HUES6 (cell line): ENCODE results near the gene SLC23A2.
A peak's percentile ranks its signal among the peaks of the same experiment; 100 is the strongest.
"Not testable (repeated sequence)": the region's sequence is repeated elsewhere in the genome, so short reads cannot be mapped to it uniquely, and the experiment has no call there.

Experiments used
- H3K27ac ChIP-seq: 2 replicates; pipeline ENCODE4 v1.7.0; 2013; ENCODE audit warnings: low read depth, mild to moderate bottlenecking, low read length, inconsistent platforms
- H3K27me3 ChIP-seq: 2 replicates; pipeline ENCODE4 v1.6.1; 2013; ENCODE audit warnings: low read length; ENCODE audit not compliant: control insufficient read depth, insufficient read depth
- H3K36me3 ChIP-seq: 2 replicates; pipeline ENCODE4 v1.6.1; 2013; ENCODE audit warnings: low read length; ENCODE audit not compliant: control insufficient read depth, insufficient read depth
- H3K4me1 ChIP-seq: 2 replicates; pipeline ENCODE4 v1.6.1; 2013; ENCODE audit warnings: low read length; ENCODE audit not compliant: control insufficient read depth, insufficient read depth
- H3K4me3 ChIP-seq: 2 replicates; pipeline ENCODE4 v1.5.1; 2013; ENCODE audit warnings: low read depth, low read length
- H3K9ac ChIP-seq: one replicate; pipeline ENCODE4 v1.6.1; 2013; ENCODE audit warnings: mild to moderate bottlenecking, low read length
- H3K9me3 ChIP-seq: 2 replicates; pipeline ENCODE4 v1.6.1; 2013; ENCODE audit warnings: low read depth, low read length; ENCODE audit not compliant: control insufficient read depth, insufficient read depth

SLC23A2 gene

DNA sequence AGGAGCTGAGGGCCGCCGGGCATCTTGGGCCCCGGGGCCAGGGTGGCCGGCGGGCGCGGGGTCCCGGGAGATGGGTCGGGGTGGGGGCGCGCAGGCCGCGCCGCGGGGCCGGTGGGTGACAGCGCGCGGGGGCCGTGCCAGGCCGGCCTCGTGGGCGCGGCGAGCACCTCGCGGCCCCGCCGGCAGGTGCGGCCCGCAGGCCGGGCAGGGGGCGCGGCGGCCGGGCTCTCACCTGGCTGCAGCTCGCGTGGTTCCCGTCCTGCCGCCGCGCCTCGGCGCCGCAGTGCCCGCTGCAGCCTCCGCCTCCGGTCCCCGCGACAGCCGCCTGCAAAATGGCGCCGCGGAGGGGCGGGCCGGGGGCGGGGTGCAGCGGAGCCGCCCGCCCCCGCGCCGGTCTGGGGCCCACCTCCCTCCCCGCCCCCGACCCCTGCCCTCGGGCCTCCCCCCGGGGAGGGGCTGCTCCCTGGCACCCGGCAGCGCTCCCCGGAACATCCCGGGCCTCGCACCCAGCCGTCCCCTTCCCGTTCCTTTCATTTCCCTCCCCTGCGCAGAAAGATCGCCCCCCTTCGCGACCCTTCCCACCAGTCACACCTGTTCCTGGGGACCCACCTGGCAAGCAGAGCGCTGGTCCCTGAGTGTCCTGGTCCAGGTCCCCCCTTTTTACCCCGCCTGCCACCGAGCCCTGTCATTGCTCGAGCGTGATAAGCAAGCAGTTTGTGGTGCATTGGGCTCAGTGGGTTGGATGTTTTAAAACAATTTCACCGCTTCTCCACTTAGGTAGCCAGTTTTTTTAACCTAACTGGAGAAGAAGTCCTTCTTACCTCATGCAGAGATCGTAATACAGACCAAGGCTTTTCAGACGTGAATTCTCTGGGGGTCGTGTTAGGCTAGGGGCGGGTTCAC, at the start of gene SLC23A2:
Gene SLC23A2 (minus strand): TSS at position 337 of the 903 bp plus-strand sequence. CDS start 68,948 bp downstream, outside the sequence.
- H3K27ac ChIP-seq = no peak within 1 kb of the TSS

DNA sequence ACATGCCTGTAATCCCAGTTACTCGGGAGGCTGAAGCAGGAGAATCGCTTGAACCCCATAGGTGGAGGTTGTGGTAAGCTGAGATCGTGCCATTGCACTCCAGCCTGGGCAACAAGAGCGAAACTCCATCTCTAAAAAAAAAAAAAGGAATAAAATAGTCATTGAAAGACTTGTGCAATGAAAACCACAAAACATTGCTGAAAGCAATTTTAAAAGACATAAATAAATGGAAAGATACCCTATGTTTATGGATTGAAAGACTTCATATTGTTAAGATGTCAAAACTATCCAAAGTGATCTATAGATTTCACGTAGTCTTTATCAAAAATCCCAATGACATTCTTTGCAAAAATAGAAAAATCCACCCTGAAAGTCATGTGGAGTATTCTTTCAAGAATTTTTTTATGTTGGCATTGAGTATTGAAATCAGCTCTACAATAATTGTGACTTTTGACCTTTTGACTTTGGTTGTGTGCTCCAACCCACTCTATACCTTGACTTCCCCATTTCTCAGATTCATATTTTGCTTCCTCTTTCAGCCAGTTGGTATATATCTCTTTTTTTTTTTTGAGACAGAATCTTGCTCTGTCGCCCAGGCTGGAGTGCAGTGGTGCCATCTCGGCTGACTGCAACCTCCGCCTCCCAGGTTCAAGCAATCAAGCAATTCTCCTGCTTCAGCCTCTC, 45.5 kb upstream of the SLC23A2 start:
- Histone ChIP-seq H3K9ac (no peak overlapping the region), H3K27ac (no peak overlapping the region), H3K9me3 (no peaks in the 10 kb centered on the region), H3K4me3 (no peak overlapping the region), H3K27me3 (no peaks in the 10 kb centered on the region), H3K36me3 (no peaks in the 10 kb centered on the region), H3K4me1 (no peaks in the 10 kb centered on the region)

More for the DNA sequence above, at the start of gene SLC23A2:
- Histone ChIP-seq H3K36me3 (no peaks in the 10 kb centered on the region), H3K9me3 (no peaks in the 10 kb centered on the region), H3K27me3 (peaks cover 15% of the 10 kb centered on the region), H3K4me1 (peaks cover 9% of the 10 kb centered on the region), H3K9ac (peak within 1 kb of the TSS; percentile 44), H3K4me3 (peak within 1 kb of the TSS; percentile 65)

DNA sequence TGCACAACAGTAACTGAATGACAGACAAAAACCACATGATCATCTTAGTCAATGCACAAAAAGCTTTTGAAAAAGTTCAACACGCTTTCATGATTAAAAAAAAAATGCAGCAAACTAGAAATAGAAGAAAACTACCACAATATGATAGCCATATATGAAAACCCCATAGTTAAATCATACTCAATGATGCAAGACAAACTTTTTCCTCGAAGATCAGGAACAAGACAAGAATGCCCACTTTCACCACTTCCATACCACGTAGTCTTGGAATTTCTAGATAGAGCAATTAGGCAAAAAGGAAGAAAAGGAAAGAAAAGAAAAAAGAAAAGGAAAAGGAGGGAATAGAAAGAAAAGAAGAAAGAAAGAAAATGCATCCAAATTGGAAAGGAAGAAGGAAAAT, 44.6 kb upstream of the SLC23A2 start:
- Histone ChIP-seq H3K4me3 (no peak overlapping the region), H3K27ac (no peak overlapping the region), H3K9me3 (no peaks in the 10 kb centered on the region), H3K4me1 (no peaks in the 10 kb centered on the region), H3K36me3 (no peaks in the 10 kb centered on the region), H3K9ac (no peak overlapping the region), H3K27me3 (no peaks in the 10 kb centered on the region)

DNA sequence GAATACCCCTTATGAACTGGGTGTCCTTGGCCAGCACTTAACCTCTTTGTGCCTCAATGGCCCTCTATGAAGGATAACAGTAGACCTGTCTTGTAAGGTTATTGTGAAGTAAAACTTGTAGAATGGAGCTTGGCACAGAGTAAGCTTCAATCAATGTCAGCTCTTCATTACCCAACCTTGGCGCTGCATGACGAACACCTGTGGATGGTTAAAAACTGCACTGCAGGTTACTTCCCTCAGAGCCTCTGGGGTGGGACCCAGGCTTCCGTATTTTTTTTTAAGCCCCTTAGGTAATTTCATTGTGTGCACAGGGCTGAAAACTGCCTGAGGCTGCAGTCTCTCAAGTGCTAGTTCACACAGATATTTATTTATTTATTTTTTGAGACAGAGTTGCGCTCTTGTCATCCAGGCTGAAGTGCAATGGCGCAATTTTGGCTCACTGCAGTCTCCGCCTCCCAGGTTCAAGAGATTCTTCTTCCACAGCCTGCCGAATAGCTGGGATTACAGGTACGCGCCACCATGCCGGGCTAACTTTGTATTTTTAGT, 42.8 kb upstream of the SLC23A2 start:
- no peaks in the 10 kb centered on the region for H3K27me3 ChIP-seq
- H3K36me3 ChIP-seq = no peaks in the 10 kb centered on the region
- no peaks in the 10 kb centered on the region for H3K4me1 ChIP-seq
- no peaks in the 10 kb centered on the region for H3K9me3 ChIP-seq
- no peak overlapping the region for H3K4me3 ChIP-seq
- H3K9ac ChIP-seq = no peak overlapping the region
- H3K27ac ChIP-seq = no peak overlapping the region

DNA sequence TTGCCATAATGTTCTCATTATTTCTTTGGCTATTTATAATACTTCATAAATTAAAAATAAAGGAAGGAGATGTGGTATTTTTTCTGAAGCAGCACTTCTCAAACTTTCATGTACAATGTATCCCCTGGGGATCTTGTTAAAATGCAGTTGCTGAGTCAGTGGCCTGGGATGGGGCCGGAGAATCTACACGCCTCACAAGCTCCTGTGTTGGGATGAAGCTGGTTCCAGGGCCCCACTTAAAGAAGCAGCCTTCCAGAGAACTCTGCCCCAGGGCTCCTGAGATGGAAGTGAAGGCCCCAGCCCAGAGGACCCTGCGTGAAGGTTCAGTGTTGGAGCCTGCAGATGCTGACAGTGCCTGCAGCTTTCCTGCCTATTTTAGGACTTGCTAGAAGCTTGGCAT, 40.1 kb upstream of the SLC23A2 start:
- Histone ChIP-seq H3K27me3 (no peaks in the 10 kb centered on the region), H3K9ac (no peak overlapping the region), H3K4me3 (no peak overlapping the region), H3K27ac (no peak overlapping the region), H3K36me3 (no peaks in the 10 kb centered on the region), H3K4me1 (no peaks in the 10 kb centered on the region), H3K9me3 (no peaks in the 10 kb centered on the region)

DNA sequence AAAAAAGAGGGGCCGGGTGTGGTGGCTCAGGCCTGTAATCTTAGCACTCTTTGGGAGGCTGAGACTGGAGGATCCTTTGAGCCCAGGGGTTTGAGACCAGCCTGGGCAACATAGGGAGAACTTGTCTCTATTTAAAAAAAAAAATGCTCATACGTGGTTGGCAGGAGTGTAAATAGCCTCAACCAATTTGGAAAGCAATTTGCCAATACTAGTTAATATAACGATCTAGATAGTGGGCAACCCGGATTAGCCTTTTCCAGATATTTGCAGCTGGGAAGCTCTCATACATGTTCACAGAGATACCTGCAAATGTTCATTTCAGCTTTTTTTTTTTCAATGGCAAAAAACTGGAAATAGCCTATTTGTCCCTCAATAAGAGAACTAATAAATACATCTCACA, 39.0 kb upstream of the SLC23A2 start:
- Histone ChIP-seq H3K9me3 (no peaks in the 10 kb centered on the region), H3K27me3 (no peaks in the 10 kb centered on the region), H3K27ac (no peak overlapping the region), H3K4me1 (no peaks in the 10 kb centered on the region), H3K36me3 (no peaks in the 10 kb centered on the region), H3K4me3 (no peak overlapping the region), H3K9ac (no peak overlapping the region)

DNA sequence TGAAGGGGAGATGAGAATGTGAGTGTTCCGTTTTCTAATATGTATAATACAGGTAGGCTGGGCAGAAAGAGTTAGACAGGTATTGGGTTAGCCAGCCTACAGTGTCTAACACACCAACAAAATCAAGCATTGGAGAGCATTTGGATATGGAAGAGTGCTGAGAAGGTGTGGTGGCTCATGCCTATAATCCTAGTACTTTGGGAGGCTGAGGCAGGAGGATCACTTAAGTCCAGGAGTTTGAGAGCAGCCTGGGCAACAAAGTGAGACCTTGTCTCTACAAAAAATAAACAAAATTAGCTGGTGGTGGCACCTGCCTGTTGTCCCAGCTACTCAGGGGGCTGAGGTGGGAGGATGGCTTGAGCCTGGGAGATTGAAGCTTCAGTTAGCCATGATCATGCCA, 38.6 kb upstream of the SLC23A2 start:
- H3K9me3 ChIP-seq = no peaks in the 10 kb centered on the region
- H3K4me1 ChIP-seq = no peaks in the 10 kb centered on the region
- no peak overlapping the region for H3K27ac ChIP-seq
- H3K36me3 ChIP-seq = no peaks in the 10 kb centered on the region
- H3K9ac ChIP-seq = no peak overlapping the region
- H3K27me3 ChIP-seq = no peaks in the 10 kb centered on the region
- no peak overlapping the region for H3K4me3 ChIP-seq

DNA sequence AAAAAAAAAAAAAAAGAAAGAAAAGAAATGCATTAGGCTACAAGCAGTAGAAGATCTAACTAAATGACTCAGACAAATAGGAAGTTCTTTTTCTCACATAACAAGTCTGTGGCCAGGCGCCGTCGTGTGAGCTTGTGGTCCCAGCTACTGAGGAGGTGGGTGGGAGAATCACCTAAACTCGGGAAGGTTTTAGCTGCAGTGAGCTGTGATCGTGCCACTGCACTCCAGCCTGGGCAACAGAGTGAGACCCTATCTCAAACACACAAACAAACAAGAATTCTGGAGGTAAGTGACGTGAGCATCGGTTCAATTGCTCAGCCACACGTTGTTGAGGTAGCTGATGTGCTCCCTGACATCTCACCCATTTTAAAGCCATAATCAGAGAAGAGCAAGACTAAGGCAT, 37.9 kb upstream of the SLC23A2 start:
- H3K9ac ChIP-seq = no peak overlapping the region
- no peaks in the 10 kb centered on the region for H3K9me3 ChIP-seq
- H3K4me1 ChIP-seq = no peaks in the 10 kb centered on the region
- no peaks in the 10 kb centered on the region for H3K27me3 ChIP-seq
- no peak overlapping the region for H3K27ac ChIP-seq
- no peak overlapping the region for H3K4me3 ChIP-seq
- no peaks in the 10 kb centered on the region for H3K36me3 ChIP-seq

DNA sequence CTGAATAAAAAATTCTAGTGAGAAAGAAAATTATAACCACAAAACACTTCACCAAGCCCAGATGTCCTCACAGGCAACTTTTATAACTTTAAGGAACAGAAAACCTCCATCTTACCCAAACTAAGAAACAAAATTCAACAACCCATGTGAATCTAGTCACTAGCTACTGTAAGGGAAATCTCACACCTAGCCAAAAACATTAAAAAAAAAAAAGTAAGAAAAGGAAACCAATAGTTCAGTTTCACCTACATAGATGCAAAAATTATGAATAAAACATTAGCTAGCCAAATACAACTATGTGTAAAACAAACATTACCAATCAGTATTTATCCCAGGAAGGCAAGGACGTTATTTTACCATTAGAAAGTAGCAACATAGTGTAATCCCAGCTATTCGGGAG, 35.5 kb upstream of the SLC23A2 start:
- Histone ChIP-seq H3K27ac (no peak overlapping the region), H3K9ac (no peak overlapping the region), H3K9me3 (no peaks in the 10 kb centered on the region), H3K27me3 (no peaks in the 10 kb centered on the region), H3K4me3 (no peak overlapping the region), H3K36me3 (no peaks in the 10 kb centered on the region), H3K4me1 (no peaks in the 10 kb centered on the region)

DNA sequence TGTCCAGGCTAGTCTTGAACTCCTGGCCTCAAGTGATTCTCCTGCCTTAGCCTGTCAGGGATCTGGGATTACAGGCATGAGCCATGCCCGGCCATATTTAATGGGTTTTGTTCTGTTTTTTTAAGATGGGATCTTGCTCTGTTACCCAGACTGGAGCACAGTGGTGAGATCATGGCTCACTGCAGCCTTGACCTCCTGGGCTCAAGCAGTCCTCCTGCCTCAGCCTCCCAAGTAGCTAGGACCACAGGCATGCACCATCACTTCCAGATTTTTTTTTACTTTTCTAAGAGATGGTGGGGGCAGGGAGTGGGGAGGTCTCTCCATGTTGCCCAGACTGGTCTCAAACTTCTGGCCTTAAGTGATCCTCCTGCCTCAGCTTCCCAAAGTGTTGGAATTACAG, 34.2 kb upstream of the SLC23A2 start:
- H3K9me3 ChIP-seq, H3K4me1 ChIP-seq, H3K9ac ChIP-seq: not testable (repeated sequence)

DNA sequence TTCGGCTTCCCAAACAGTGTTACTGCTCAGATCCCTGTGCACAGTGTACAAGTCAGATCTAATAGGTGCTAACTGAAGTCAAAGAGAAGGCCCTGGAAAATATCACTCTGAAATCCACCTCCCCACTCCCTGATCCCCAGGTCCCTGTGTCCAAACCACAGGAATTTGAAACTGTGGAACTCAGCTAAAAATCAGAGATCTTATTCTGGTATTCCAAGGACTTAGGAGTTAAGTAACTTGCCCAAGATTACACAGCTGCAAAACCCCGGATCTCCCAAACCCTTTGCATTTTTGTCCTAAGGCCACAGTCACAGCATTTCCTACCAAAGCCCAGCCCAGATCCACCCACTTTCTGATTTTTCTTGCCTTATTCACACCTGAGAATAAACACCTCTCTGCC, 32.3 kb upstream of the SLC23A2 start:
- Histone ChIP-seq H3K27me3 (no peaks in the 10 kb centered on the region), H3K4me1 (no peaks in the 10 kb centered on the region), H3K4me3 (no peak overlapping the region), H3K27ac (no peak overlapping the region), H3K9ac (no peak overlapping the region), H3K9me3 (no peaks in the 10 kb centered on the region), H3K36me3 (no peaks in the 10 kb centered on the region)

More for the DNA sequence above, 34.2 kb upstream of the SLC23A2 start:
- H3K27ac ChIP-seq, H3K27me3 ChIP-seq, H3K36me3 ChIP-seq, H3K4me3 ChIP-seq: not testable (repeated sequence)
